Tibial nerve (tissue), 4 donors: Measurements from ENCODE around the gene COX7C. TPM values are rescaled to one million over a fixed set of nuclear protein-coding genes. Genes with fewer than 3 reads are reported as not detected.

Experiments
- DNase-seq, 2 donors: peaks; one replicate each; pipeline ENCODE4 v3.0.0-alpha.2; 2019; ENCODE audit warnings: low spot score in 2 of 2
- H3K27ac ChIP-seq, 4 donors: fragments of 200-600 bp; sonication (generic) in 3 of 4; one replicate each; pipeline ENCODE4 v1.5.1; 2017 to 2019; ENCODE audit warnings: mild to moderate bottlenecking in 1 of 4
- H3K27me3 ChIP-seq, 2 donors: fragments of 200-600 bp; sonication (generic) in 1 of 2; one replicate each; pipeline versions ENCODE4 v1.5.1 to v1.6.0; 2017 to 2019
- H3K36me3 ChIP-seq, 3 donors: fragments of 200-600 bp; sonication (generic); one replicate each; pipeline ENCODE4 v1.5.1; 2018 to 2019
- H3K4me1 ChIP-seq, 4 donors: fragments of 200-600 bp; sonication (generic) in 3 of 4; one replicate each; pipeline ENCODE4 v1.5.1; 2017 to 2019
- H3K4me3 ChIP-seq, 4 donors: fragments of 200-600 bp; sonication (generic) in 3 of 4; one replicate each; pipeline ENCODE4 v1.5.1; 2017 to 2019; ENCODE audit warnings: mild to moderate bottlenecking in 1 of 4, moderate library complexity in 1 of 4
- H3K9me3 ChIP-seq, 4 donors: fragments of 200-600 bp; sonication (generic) in 3 of 4; one replicate each; pipeline ENCODE4 v1.5.1; 2017 to 2019
- EP300 ChIP-seq, 2 donors: sonication (generic); formaldehyde crosslinking; IDR thresholded peaks; one replicate each; pipeline ENCODE4 v1.6.1; 2017; ENCODE audit warnings: antibody characterized with exemption in 2 of 2, mild to moderate bottlenecking in 1 of 2
- POLR2A ChIP-seq, 2 donors: fragments of 450-650 bp; IDR thresholded peaks; one replicate each; pipeline ENCODE4 v1.6.1; 2017; ENCODE audit warnings: antibody characterized with exemption in 2 of 2, mild to moderate bottlenecking in 2 of 2, moderate library complexity in 2 of 2
- WGBS, 2 donors: methylation state at CpG; one replicate each; pipeline ENCODE4 v1.1.5; 2018; 5-methylcytosine and 5-hydroxymethylcytosine counted together
- small RNA-seq: library from RNA; depleted of rRNA; stranded (forward); fragments of <200 nt; gene quantifications from one replicate; pipeline ENCODE3, GENCODE V24; 2016
- total RNA-seq, 4 donors: library from RNA; depleted of rRNA; stranded (reverse); fragments of >200 nt; gene quantifications; one replicate each; pipeline ENCODE4 v1.1.0, GENCODE V29; 2016
- TF ChIP-seq, protein P1 (sequence below), 5 experiments: fragments of 200-600 bp in 3 of 5; fragments of 450-650 bp in 2 of 5; sonication (generic) in 3 of 5; IDR thresholded peaks; one replicate each; pipeline ENCODE4 v1.5.1; 2016 to 2019; ENCODE audit warnings: antibody characterized with exemption in 5 of 5, mild to moderate bottlenecking in 3 of 5, moderate library complexity in 2 of 5

Gene COX7C
- total RNA-seq, 4 donors from 2014 or later, result 256 to 424 (median 340) TPM

DNA sequence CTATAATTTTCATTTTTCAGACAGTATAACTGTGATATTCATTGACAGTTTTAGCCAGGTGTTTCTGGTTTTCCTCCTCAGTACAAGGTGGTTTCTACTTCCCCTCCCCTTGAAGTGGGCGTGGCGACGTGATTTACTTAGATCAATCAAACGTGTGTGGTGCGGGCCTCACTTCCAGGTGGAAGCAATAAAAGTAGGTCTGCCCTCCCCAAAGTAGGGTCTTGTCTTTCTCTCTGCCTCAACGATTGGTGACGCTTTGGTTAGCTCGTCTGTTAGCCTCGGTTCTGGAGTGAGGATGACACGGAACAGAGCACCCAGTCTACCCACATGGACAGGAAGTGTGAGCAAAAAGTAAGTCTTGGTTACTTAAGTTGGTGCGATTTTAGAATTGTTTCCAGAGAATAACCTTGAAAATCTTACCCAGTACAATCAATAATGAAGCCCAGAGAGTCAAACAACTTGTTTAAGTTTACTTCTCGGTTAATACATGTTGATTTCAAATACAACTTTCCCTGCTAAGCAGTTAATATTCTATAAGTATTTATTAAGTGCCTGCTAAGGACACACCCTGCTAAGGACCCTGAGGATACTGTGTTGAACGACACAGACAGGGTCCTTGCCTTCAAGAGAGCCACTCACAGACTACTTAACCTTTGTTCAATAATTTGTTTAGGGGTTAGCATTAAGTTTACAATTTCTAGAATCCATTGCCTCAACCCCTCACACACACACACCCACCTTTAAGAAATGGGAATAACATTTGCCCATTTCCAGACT, 48.4 kb downstream of the COX7C start:
- Histone ChIP-seq H3K4me1 (no peaks in the 10 kb centered on the region), H3K4me3 (no peak overlapping the region), H3K36me3 (no peaks in the 10 kb centered on the region), H3K27me3 (no peaks in the 10 kb centered on the region), H3K9me3 (no peaks in the 10 kb centered on the region), H3K27ac (no peak overlapping the region)
- TF ChIP-seq POLR2A (IDR thresholded peaks at IDR 0.05), result no peak
- TF ChIP-seq, protein P1, sequence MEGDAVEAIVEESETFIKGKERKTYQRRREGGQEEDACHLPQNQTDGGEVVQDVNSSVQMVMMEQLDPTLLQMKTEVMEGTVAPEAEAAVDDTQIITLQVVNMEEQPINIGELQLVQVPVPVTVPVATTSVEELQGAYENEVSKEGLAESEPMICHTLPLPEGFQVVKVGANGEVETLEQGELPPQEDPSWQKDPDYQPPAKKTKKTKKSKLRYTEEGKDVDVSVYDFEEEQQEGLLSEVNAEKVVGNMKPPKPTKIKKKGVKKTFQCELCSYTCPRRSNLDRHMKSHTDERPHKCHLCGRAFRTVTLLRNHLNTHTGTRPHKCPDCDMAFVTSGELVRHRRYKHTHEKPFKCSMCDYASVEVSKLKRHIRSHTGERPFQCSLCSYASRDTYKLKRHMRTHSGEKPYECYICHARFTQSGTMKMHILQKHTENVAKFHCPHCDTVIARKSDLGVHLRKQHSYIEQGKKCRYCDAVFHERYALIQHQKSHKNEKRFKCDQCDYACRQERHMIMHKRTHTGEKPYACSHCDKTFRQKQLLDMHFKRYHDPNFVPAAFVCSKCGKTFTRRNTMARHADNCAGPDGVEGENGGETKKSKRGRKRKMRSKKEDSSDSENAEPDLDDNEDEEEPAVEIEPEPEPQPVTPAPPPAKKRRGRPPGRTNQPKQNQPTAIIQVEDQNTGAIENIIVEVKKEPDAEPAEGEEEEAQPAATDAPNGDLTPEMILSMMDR (IDR thresholded peaks at IDR 0.05), result no peak
- TF ChIP-seq EP300 (IDR thresholded peaks at IDR 0.05), result no peak
- DNase-seq, result no peak
- 79 to 82% methylated on average over 13 of the region's 13 CpGs for WGBS, 2 donors

DNA sequence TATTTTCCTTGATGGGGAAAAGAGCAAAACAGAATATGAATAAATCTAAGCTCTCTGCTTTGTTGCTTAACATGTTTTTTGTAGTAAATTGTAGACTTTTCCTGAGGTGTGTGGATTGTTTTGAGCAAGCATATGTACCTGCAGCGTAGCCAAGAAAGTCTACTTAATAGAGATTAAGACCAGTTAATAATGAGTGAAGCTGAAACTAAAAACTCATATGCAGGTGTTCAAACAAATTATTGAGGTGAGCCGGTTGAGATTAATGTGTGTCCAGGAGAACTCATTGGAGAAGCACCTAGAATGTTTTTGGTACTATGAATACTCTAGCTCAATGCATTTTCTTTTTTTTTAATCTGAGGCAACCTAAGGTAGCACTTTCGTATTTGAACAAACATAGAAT, 49.2 kb downstream of the COX7C start:
- H3K4me1 ChIP-seq, result no peaks in the 10 kb centered on the region
- no peaks in the 10 kb centered on the region for H3K9me3 ChIP-seq
- TF ChIP-seq, protein P1 (IDR thresholded peaks at IDR 0.05), result no peak
- no peak for TF ChIP-seq POLR2A (IDR thresholded peaks at IDR 0.05)
- TF ChIP-seq EP300 (IDR thresholded peaks at IDR 0.05), result no peak
- H3K27me3 ChIP-seq, result no peaks in the 10 kb centered on the region
- H3K36me3 ChIP-seq, result no peaks in the 10 kb centered on the region
- no peak for DNase-seq
- H3K27ac ChIP-seq, result no peak overlapping the region
- no peak overlapping the region for H3K4me3 ChIP-seq
- 85 to 92% methylated on average over 3 of the region's 3 CpGs for WGBS, 2 donors

Small RNA genes lying within 50 kb of the gene (small RNA-seq; reads per million reads assigned to genes)
- not detected for gene RNU6-804P
